Forelimb muscle (tissue), 1 donor: ENCODE results near the gene GRID1. TPM values are rescaled to one million over a fixed set of nuclear protein-coding genes. Genes with fewer than 3 reads are reported as not detected.
"Not testable (repeated sequence)": the region's sequence is repeated elsewhere in the genome, so short reads cannot be mapped to it uniquely, and the experiment has no call there.

Experiments
- DNase-seq: peaks from one replicate; pipeline ENCODE4 v3.0.0-alpha.2; 2013; ENCODE audit warnings: low read depth
- polyA plus RNA-seq: library from polyadenylated mRNA; unstranded; fragments of 120-200 nt; gene quantifications from one replicate; pipeline ENCODE4 v1.2.1, GENCODE V29; 2013; ENCODE audit not compliant: insufficient read length

Gene GRID1
- polyA plus RNA-seq, 1 donor: 3.8 TPM

- DNase-seq: no peak
These were observed 112.5 kb downstream of the GRID1 start for GRCh38 chr10:86254081-86254480.

- DNase-seq: no peak
These were observed 113.2 kb downstream of the GRID1 start for GRCh38 chr10:86253091-86254072.

- DNase-seq: no peak
These were observed 114.0 kb downstream of the GRID1 start for GRCh38 chr10:86252556-86252955.

GRCh38 chr10:86252079-86252478 is 114.5 kb downstream of the GRID1 start:
- no peak for DNase-seq

- no peak for DNase-seq
These were observed 115.2 kb downstream of the GRID1 start for GRCh38 chr10:86251426-86251825.

- no peak for DNase-seq
These were observed 116.2 kb downstream of the GRID1 start for GRCh38 chr10:86250399-86250798.

- no peak for DNase-seq
These were observed 116.8 kb downstream of the GRID1 start for GRCh38 chr10:86249794-86250193.

GRCh38 chr10:86248062-86248461 is 118.5 kb downstream of the GRID1 start:
- DNase-seq: no peak

GRCh38 chr10:86247588-86247987 is 119.0 kb downstream of the GRID1 start:
- DNase-seq: no peak

GRCh38 chr10:86247073-86247472 is 119.5 kb downstream of the GRID1 start:
- DNase-seq: no peak

GRCh38 chr10:86246279-86246940 is 120.2 kb downstream of the GRID1 start:
- no peak for DNase-seq

GRCh38 chr10:86245015-86245394 is 121.6 kb downstream of the GRID1 start:
- no peak for DNase-seq

- DNase-seq: no peak
These were observed 122.1 kb downstream of the GRID1 start for GRCh38 chr10:86244297-86245014.

GRCh38 chr10:86243651-86244155 is 122.9 kb downstream of the GRID1 start:
- DNase-seq: no peak

- DNase-seq: no peak
These were observed 123.8 kb downstream of the GRID1 start for GRCh38 chr10:86242761-86243160.

- not testable (repeated sequence) for DNase-seq
These were observed 128.5 kb downstream of the GRID1 start for GRCh38 chr10:86238089-86238488.

- DNase-seq: no peak
These were observed 131.9 kb downstream of the GRID1 start for GRCh38 chr10:86234541-86235270.

GRCh38 chr10:86234107-86234506 is 132.5 kb downstream of the GRID1 start:
- DNase-seq: no peak

- no peak for DNase-seq
These were observed 133.5 kb downstream of the GRID1 start for GRCh38 chr10:86233131-86233530.

- DNase-seq: no peak
These were observed 134.0 kb downstream of the GRID1 start for GRCh38 chr10:86232644-86233043.

- no peak for DNase-seq
These were observed 134.6 kb downstream of the GRID1 start for GRCh38 chr10:86231796-86232560.
